Measurements from ENCODE around the gene GNG8.
A peak's percentile ranks its signal among the peaks of the same experiment; 100 is the strongest.

GNG8 gene

GRCh38 chr19:46635920-46636761, at the start of gene GNG8:
TSS of gene GNG8 (minus strand) at chr19:46636202. CDS start at chr19:46634682, 1,520 bp downstream.
- Histone ChIP-seq H3K4me1 (ENCODE audit: control insufficient read depth in 1 of 2, insufficient read depth in 2 of 2, low read length in 2 of 2) (peaks cover 22 to 28% of the 10 kb centered on the region in 2 donors), H3K9ac (ENCODE audit: low read depth in 1 of 2, low read length in 2 of 2) (no peak within 1 kb of the TSS), H3K4me3 (ENCODE audit: low read depth in 1 of 2, low read length in 2 of 2) (no peak within 1 kb of the TSS), H3K27ac (ENCODE audit: low read depth, low read length) (no peak within 1 kb of the TSS), H3K9me3 (ENCODE audit: control insufficient read depth in 1 of 2, low read length in 2 of 2) (no peaks in the 10 kb centered on the region), H3K36me3 (ENCODE audit: control insufficient read depth in 1 of 2, insufficient read depth in 2 of 2, low read length in 2 of 2) (no peaks in the 10 kb centered on the region), H3K27me3 (ENCODE audit: control insufficient read depth in 1 of 2, insufficient read depth in 2 of 2, low read length in 2 of 2) (peaks cover 50% of the 10 kb centered on the region in 2 donors)

- H3K9ac ChIP-seq (ENCODE audit: low read depth in 1 of 2, low read length in 2 of 2): no peak overlapping the region
- H3K27me3 ChIP-seq (ENCODE audit: control insufficient read depth in 1 of 2, insufficient read depth in 2 of 2, low read length in 2 of 2): no peaks in the 10 kb centered on the region
- no peak overlapping the region for H3K27ac ChIP-seq (ENCODE audit: low read depth, low read length)
- H3K9me3 ChIP-seq (ENCODE audit: control insufficient read depth in 1 of 2, low read length in 2 of 2): no peaks in the 10 kb centered on the region
- H3K4me1 ChIP-seq (ENCODE audit: control insufficient read depth in 1 of 2, insufficient read depth in 2 of 2, low read length in 2 of 2): no peaks in the 10 kb centered on the region
- H3K36me3 ChIP-seq (ENCODE audit: control insufficient read depth in 1 of 2, insufficient read depth in 2 of 2, low read length in 2 of 2): peaks cover 19 to 74% of the 10 kb centered on the region in 2 donors
- no peak overlapping the region for H3K4me3 ChIP-seq (ENCODE audit: low read depth in 1 of 2, low read length in 2 of 2)
Measured at GRCh38 chr19:46685189-46685588, 49.2 kb upstream of the GNG8 start.

- Histone ChIP-seq H3K4me1 (ENCODE audit: control insufficient read depth in 1 of 2, insufficient read depth in 2 of 2, low read length in 2 of 2) (no peaks in the 10 kb centered on the region), H3K4me3 (ENCODE audit: low read depth in 1 of 2, low read length in 2 of 2) (no peak overlapping the region), H3K36me3 (ENCODE audit: control insufficient read depth in 1 of 2, insufficient read depth in 2 of 2, low read length in 2 of 2) (peaks cover 18 to 80% of the 10 kb centered on the region in 2 donors), H3K27ac (ENCODE audit: low read depth, low read length) (no peak overlapping the region), H3K9me3 (ENCODE audit: control insufficient read depth in 1 of 2, low read length in 2 of 2) (no peaks in the 10 kb centered on the region), H3K9ac (ENCODE audit: low read depth in 1 of 2, low read length in 2 of 2) (no peak overlapping the region), H3K27me3 (ENCODE audit: control insufficient read depth in 1 of 2, insufficient read depth in 2 of 2, low read length in 2 of 2) (no peaks in the 10 kb centered on the region)
Measured at GRCh38 chr19:46678110-46678732, 42.2 kb upstream of the GNG8 start.

- Histone ChIP-seq H3K27me3 (ENCODE audit: control insufficient read depth in 1 of 2, insufficient read depth in 2 of 2, low read length in 2 of 2) (no peaks in the 10 kb centered on the region), H3K36me3 (ENCODE audit: control insufficient read depth in 1 of 2, insufficient read depth in 2 of 2, low read length in 2 of 2) (peaks cover 18 to 59% of the 10 kb centered on the region in 2 donors), H3K9me3 (ENCODE audit: control insufficient read depth in 1 of 2, low read length in 2 of 2) (no peaks in the 10 kb centered on the region), H3K4me1 (ENCODE audit: control insufficient read depth in 1 of 2, insufficient read depth in 2 of 2, low read length in 2 of 2) (no peaks in the 10 kb centered on the region), H3K27ac (ENCODE audit: low read depth, low read length) (no peak overlapping the region), H3K9ac (ENCODE audit: low read depth in 1 of 2, low read length in 2 of 2) (no peak overlapping the region), H3K4me3 (ENCODE audit: low read depth in 1 of 2, low read length in 2 of 2) (no peak overlapping the region)
Measured at GRCh38 chr19:46674416-46675178, 38.6 kb upstream of the GNG8 start.

- Histone ChIP-seq H3K9ac (ENCODE audit: low read depth in 1 of 2, low read length in 2 of 2) (no peak overlapping the region), H3K36me3 (ENCODE audit: control insufficient read depth in 1 of 2, insufficient read depth in 2 of 2, low read length in 2 of 2) (peaks cover 13 to 30% of the 10 kb centered on the region in 2 donors), H3K9me3 (ENCODE audit: control insufficient read depth in 1 of 2, low read length in 2 of 2) (no peaks in the 10 kb centered on the region), H3K27me3 (ENCODE audit: control insufficient read depth in 1 of 2, insufficient read depth in 2 of 2, low read length in 2 of 2) (no peaks in the 10 kb centered on the region), H3K27ac (ENCODE audit: low read depth, low read length) (no peak overlapping the region), H3K4me1 (ENCODE audit: control insufficient read depth in 1 of 2, insufficient read depth in 2 of 2, low read length in 2 of 2) (no peaks in the 10 kb centered on the region), H3K4me3 (ENCODE audit: low read depth in 1 of 2, low read length in 2 of 2) (no peak overlapping the region)
Measured at GRCh38 chr19:46670813-46671212, 34.8 kb upstream of the GNG8 start.

- no peak overlapping the region for H3K9ac ChIP-seq (ENCODE audit: low read depth in 1 of 2, low read length in 2 of 2)
- H3K4me1 ChIP-seq (ENCODE audit: control insufficient read depth in 1 of 2, insufficient read depth in 2 of 2, low read length in 2 of 2): no peaks in the 10 kb centered on the region
- H3K36me3 ChIP-seq (ENCODE audit: control insufficient read depth in 1 of 2, insufficient read depth in 2 of 2, low read length in 2 of 2): peaks cover 0 to 9% of the 10 kb centered on the region in 2 donors
- H3K27me3 ChIP-seq (ENCODE audit: control insufficient read depth in 1 of 2, insufficient read depth in 2 of 2, low read length in 2 of 2): peaks cover 0 to 5% of the 10 kb centered on the region in 2 donors
- H3K27ac ChIP-seq (ENCODE audit: low read depth, low read length): no peak overlapping the region
- H3K4me3 ChIP-seq (ENCODE audit: low read depth in 1 of 2, low read length in 2 of 2): no peak overlapping the region
- H3K9me3 ChIP-seq (ENCODE audit: control insufficient read depth in 1 of 2, low read length in 2 of 2): no peaks in the 10 kb centered on the region
Measured at GRCh38 chr19:46668662-46669061, 32.7 kb upstream of the GNG8 start.

GRCh38 chr19:46665072-46665471, 29.1 kb upstream of the GNG8 start:
- no peaks in the 10 kb centered on the region for H3K9me3 ChIP-seq (ENCODE audit: control insufficient read depth in 1 of 2, low read length in 2 of 2)

GRCh38 chr19:46661735-46662592, 26.0 kb upstream of the GNG8 start:
- H3K9me3 ChIP-seq (ENCODE audit: control insufficient read depth in 1 of 2, low read length in 2 of 2): no peaks in the 10 kb centered on the region
- H3K27me3 ChIP-seq (ENCODE audit: control insufficient read depth in 1 of 2, insufficient read depth in 2 of 2, low read length in 2 of 2): peaks cover 17 to 30% of the 10 kb centered on the region in 2 donors
- H3K9ac ChIP-seq (ENCODE audit: low read depth in 1 of 2, low read length in 2 of 2): peak overlapping the region in 1 of 2 donors; percentile 3
- H3K36me3 ChIP-seq (ENCODE audit: control insufficient read depth in 1 of 2, insufficient read depth in 2 of 2, low read length in 2 of 2): no peaks in the 10 kb centered on the region
- no peak overlapping the region for H3K27ac ChIP-seq (ENCODE audit: low read depth, low read length)
- peak overlapping the region; percentile 59 to 67 for H3K4me3 ChIP-seq (ENCODE audit: low read depth in 1 of 2, low read length in 2 of 2)
- H3K4me1 ChIP-seq (ENCODE audit: control insufficient read depth in 1 of 2, insufficient read depth in 2 of 2, low read length in 2 of 2): peaks cover 10 to 21% of the 10 kb centered on the region in 2 donors

More at GRCh38 chr19:46665072-46665471, 29.1 kb upstream of the GNG8 start:
- Histone ChIP-seq H3K4me3 (ENCODE audit: low read depth in 1 of 2, low read length in 2 of 2) (no peak overlapping the region), H3K4me1 (ENCODE audit: control insufficient read depth in 1 of 2, insufficient read depth in 2 of 2, low read length in 2 of 2) (peaks cover 5 to 12% of the 10 kb centered on the region in 2 donors), H3K36me3 (ENCODE audit: control insufficient read depth in 1 of 2, insufficient read depth in 2 of 2, low read length in 2 of 2) (no peaks in the 10 kb centered on the region), H3K9ac (ENCODE audit: low read depth in 1 of 2, low read length in 2 of 2) (no peak overlapping the region), H3K27me3 (ENCODE audit: control insufficient read depth in 1 of 2, insufficient read depth in 2 of 2, low read length in 2 of 2) (peaks cover 1 to 11% of the 10 kb centered on the region in 2 donors), H3K27ac (ENCODE audit: low read depth, low read length) (no peak overlapping the region)

- peaks cover 10 to 21% of the 10 kb centered on the region in 2 donors for H3K4me1 ChIP-seq (ENCODE audit: control insufficient read depth in 1 of 2, insufficient read depth in 2 of 2, low read length in 2 of 2)
- peak within 1 kb of the TSS; percentile 0 to 18 for H3K9ac ChIP-seq (ENCODE audit: low read depth in 1 of 2, low read length in 2 of 2)
Measured at GRCh38 chr19:46661020-46661731, 25.2 kb upstream of the GNG8 start, which contains the start of gene DACT3. TSS of gene DACT3 (minus strand) at chr19:46661182. CDS start at chr19:46661064, 118 bp downstream.

More at GRCh38 chr19:46661020-46661731, 25.2 kb upstream of the GNG8 start, which contains the start of gene DACT3:
- no peak within 1 kb of the TSS for H3K27ac ChIP-seq (ENCODE audit: low read depth, low read length)
- H3K36me3 ChIP-seq (ENCODE audit: control insufficient read depth in 1 of 2, insufficient read depth in 2 of 2, low read length in 2 of 2): no peaks in the 10 kb centered on the region
- H3K27me3 ChIP-seq (ENCODE audit: control insufficient read depth in 1 of 2, insufficient read depth in 2 of 2, low read length in 2 of 2): peaks cover 17 to 34% of the 10 kb centered on the region in 2 donors
- H3K4me3 ChIP-seq (ENCODE audit: low read depth in 1 of 2, low read length in 2 of 2): peak within 1 kb of the TSS; percentile 59 to 67
- H3K9me3 ChIP-seq (ENCODE audit: control insufficient read depth in 1 of 2, low read length in 2 of 2): no peaks in the 10 kb centered on the region

Data from duodenal mucosa (tissue), 2 donors.